BLaER1 (cell line): ENCODE measurements around the gene ACSL5.
A peak's percentile ranks its signal among the peaks of the same experiment; 100 is the strongest.

Source experiments
- H3K27ac ChIP-seq: shearing (Covaris generic); formaldehyde crosslinking; 2 replicates; pipeline ENCODE4 v1.8.1; 2022
- H3K27me3 ChIP-seq: shearing (Covaris generic); formaldehyde crosslinking; 2 replicates; pipeline ENCODE4 v1.8.1; 2022
- H3K36me3 ChIP-seq: shearing (Covaris generic); formaldehyde crosslinking; 2 replicates; pipeline ENCODE4 v1.8.1; 2022
- H3K4me1 ChIP-seq: shearing (Covaris generic); formaldehyde crosslinking; 2 replicates; pipeline ENCODE4 v1.8.1; 2022
- H3K4me2 ChIP-seq: shearing (Covaris generic); formaldehyde crosslinking; 2 replicates; pipeline ENCODE4 v1.8.1; 2022
- H3K4me3 ChIP-seq: shearing (Covaris generic); formaldehyde crosslinking; 2 replicates; pipeline ENCODE4 v1.8.1; 2022
- H3K9ac ChIP-seq: shearing (Covaris generic); formaldehyde crosslinking; 2 replicates; pipeline ENCODE4 v1.8.1; 2022
- H3K9me3 ChIP-seq: shearing (Covaris generic); formaldehyde crosslinking; 2 replicates; pipeline ENCODE4 v1.8.1; 2022
- H4K20me1 ChIP-seq: shearing (Covaris generic); formaldehyde crosslinking; 2 replicates; pipeline ENCODE4 v1.8.1; 2022
- Cebpa-rat ChIP-seq: shearing (Covaris generic); IDR thresholded peaks from 2 replicates; pipeline ENCODE4 v1.8.1; 2022

The ACSL5 gene, protein sequence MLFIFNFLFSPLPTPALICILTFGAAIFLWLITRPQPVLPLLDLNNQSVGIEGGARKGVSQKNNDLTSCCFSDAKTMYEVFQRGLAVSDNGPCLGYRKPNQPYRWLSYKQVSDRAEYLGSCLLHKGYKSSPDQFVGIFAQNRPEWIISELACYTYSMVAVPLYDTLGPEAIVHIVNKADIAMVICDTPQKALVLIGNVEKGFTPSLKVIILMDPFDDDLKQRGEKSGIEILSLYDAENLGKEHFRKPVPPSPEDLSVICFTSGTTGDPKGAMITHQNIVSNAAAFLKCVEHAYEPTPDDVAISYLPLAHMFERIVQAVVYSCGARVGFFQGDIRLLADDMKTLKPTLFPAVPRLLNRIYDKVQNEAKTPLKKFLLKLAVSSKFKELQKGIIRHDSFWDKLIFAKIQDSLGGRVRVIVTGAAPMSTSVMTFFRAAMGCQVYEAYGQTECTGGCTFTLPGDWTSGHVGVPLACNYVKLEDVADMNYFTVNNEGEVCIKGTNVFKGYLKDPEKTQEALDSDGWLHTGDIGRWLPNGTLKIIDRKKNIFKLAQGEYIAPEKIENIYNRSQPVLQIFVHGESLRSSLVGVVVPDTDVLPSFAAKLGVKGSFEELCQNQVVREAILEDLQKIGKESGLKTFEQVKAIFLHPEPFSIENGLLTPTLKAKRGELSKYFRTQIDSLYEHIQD

GRCh38 chr10:112373912-112374338, at the start of gene ACSL5:
Gene ACSL5 (plus strand): TSS chr10:112374116. CDS start chr10:112394947, 20,831 bp downstream.
- H4K20me1 ChIP-seq = no peaks in the 10 kb centered on the region
- H3K9me3 ChIP-seq = 0 out of 2 replicates have a peak, but pooled peaks cover 12% of the 10 kb centered on the region
- TF ChIP-seq Cebpa-rat = no peak
- no peaks in the 10 kb centered on the region for H3K36me3 ChIP-seq
- H3K9ac ChIP-seq = no peak within 1 kb of the TSS; the same call in 1 of the 2 replicates
- no peaks in the 10 kb centered on the region for H3K27me3 ChIP-seq
- peak within 1 kb of the TSS; percentile 87 for H3K4me2 ChIP-seq
- H3K27ac ChIP-seq = peak within 1 kb of the TSS; percentile 95
- H3K4me3 ChIP-seq = no peak within 1 kb of the TSS; the same call in 1 of the 2 replicates
- H3K4me1 ChIP-seq = peaks cover 32% of the 10 kb centered on the region

DNA sequence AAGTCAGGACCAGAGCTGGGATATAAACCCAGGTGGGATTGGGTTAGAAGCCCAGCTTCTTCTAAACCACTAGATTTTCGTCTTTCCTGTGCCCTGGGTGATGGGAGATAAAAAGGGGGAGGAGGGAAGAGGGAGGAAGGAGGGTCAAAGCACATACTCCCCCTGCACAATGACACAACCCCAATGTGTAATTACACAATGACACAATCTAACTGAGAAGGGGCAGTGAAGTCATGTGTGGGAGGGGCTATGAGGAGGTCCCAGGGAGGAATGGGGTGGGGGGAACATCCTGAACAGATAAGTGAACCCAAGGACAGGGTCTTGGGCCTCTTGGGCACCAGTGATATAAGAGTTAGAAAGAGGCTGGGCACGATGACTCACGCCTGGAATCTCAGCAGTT, 46.2 kb upstream of the ACSL5 start:
- no peaks in the 10 kb centered on the region for H3K9me3 ChIP-seq
- H3K9ac ChIP-seq = no peak overlapping the region
- no peaks in the 10 kb centered on the region for H3K36me3 ChIP-seq
- no peaks in the 10 kb centered on the region for H4K20me1 ChIP-seq
- no peak overlapping the region for H3K4me2 ChIP-seq
- H3K4me1 ChIP-seq = 0 out of 2 replicates have a peak, but pooled peaks cover 6% of the 10 kb centered on the region
- no peaks in the 10 kb centered on the region for H3K27me3 ChIP-seq
- no peak overlapping the region for H3K27ac ChIP-seq
- TF ChIP-seq Cebpa-rat = no peak
- no peak overlapping the region for H3K4me3 ChIP-seq

GRCh38 chr10:112330162-112330561, 43.8 kb upstream of the ACSL5 start:
- Histone ChIP-seq H3K4me1 (0 out of 2 replicates have a peak, but pooled peaks cover 6% of the 10 kb centered on the region), H3K36me3 (no peaks in the 10 kb centered on the region), H3K4me3 (no peak overlapping the region), H3K27me3 (no peaks in the 10 kb centered on the region), H4K20me1 (no peaks in the 10 kb centered on the region), H3K27ac (no peak overlapping the region), H3K9me3 (no peaks in the 10 kb centered on the region), H3K4me2 (no peak overlapping the region), H3K9ac (no peak overlapping the region)
- no peak for TF ChIP-seq Cebpa-rat

- H3K4me3 ChIP-seq = no peak overlapping the region
- H3K4me2 ChIP-seq = no peak overlapping the region
- H3K27ac ChIP-seq = no peak overlapping the region
- no peaks in the 10 kb centered on the region for H3K9me3 ChIP-seq
- TF ChIP-seq Cebpa-rat = no peak
- no peak overlapping the region for H3K9ac ChIP-seq
- no peaks in the 10 kb centered on the region for H3K27me3 ChIP-seq
- no peaks in the 10 kb centered on the region for H4K20me1 ChIP-seq
- H3K36me3 ChIP-seq = no peaks in the 10 kb centered on the region
- H3K4me1 ChIP-seq = 0 out of 2 replicates have a peak, but pooled peaks cover 6% of the 10 kb centered on the region
These were observed 43.2 kb upstream of the ACSL5 start for GRCh38 chr10:112330607-112331160.

- no peaks in the 10 kb centered on the region for H3K9me3 ChIP-seq
- H4K20me1 ChIP-seq = no peaks in the 10 kb centered on the region
- TF ChIP-seq Cebpa-rat = no peak
- H3K27me3 ChIP-seq = no peaks in the 10 kb centered on the region
- H3K27ac ChIP-seq = no peak overlapping the region
- H3K4me2 ChIP-seq = no peak overlapping the region
- H3K4me1 ChIP-seq = 0 out of 2 replicates have a peak, but pooled peaks cover 6% of the 10 kb centered on the region
- H3K4me3 ChIP-seq = no peak overlapping the region
- no peaks in the 10 kb centered on the region for H3K36me3 ChIP-seq
- H3K9ac ChIP-seq = no peak overlapping the region
These were observed 41.9 kb upstream of the ACSL5 start for GRCh38 chr10:112332022-112332421.

DNA sequence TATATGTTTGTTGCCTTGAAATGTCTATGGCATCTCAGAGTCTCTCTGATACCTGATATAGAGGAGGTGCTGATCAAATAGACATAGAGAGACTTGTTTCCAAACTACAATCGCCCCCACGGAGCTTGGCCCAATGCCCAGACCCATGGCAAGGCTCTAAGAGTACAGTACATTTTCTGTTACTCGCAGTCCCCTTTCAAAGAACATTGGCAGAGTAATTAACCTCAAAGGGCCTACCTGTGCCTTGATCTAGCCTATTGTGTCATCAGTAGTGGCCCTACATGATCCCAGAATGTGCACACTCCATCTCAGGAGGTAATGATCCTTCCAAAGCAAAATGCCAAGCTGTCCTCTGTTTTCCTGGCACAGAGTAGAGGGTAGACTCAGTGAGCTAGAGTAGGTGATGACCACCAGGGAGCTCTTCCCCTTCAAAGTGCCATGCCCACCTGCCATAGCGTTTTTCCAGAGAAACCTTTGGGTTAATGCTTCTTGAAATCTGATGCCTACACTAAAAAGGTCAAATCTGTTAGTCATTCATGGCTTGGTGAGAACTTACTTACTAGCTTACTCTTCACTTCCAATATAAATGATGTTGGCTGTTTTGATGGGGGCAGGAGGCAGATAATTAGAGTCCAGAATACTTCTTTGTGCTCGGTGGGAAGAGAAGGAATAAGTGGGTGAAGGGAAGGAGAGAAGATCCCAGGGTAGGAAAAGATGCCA, 41.2 kb upstream of the ACSL5 start:
- Histone ChIP-seq H3K4me2 (no peak overlapping the region), H3K9me3 (no peaks in the 10 kb centered on the region), H3K9ac (no peak overlapping the region), H3K27ac (no peak overlapping the region), H3K27me3 (no peaks in the 10 kb centered on the region), H4K20me1 (no peaks in the 10 kb centered on the region), H3K4me3 (no peak overlapping the region), H3K36me3 (no peaks in the 10 kb centered on the region), H3K4me1 (0 out of 2 replicates have a peak, but pooled peaks cover 11% of the 10 kb centered on the region)
- TF ChIP-seq Cebpa-rat = no peak

DNA sequence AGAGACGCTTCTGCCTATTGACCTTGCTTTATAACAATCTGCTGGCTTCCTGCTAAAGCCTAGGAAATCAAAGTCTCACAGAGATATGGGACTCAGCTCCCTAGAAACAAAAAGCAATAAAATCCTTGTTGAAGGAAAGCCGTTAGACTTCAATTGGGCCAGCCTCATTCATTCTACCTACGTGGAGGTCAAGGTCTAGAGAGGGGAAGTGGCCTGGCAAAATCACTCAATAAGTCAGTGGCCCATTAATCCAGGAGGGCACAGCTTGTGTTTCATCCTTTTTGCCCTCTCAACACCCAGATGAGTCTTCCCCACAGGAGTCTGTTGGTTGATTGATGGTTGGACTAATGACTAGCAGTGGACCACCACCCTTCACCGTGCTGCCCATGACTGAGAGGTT, 40.5 kb upstream of the ACSL5 start:
- H3K9ac ChIP-seq = no peak overlapping the region
- no peak overlapping the region for H3K4me3 ChIP-seq
- 0 out of 2 replicates have a peak, but pooled peaks cover 11% of the 10 kb centered on the region for H3K4me1 ChIP-seq
- H3K4me2 ChIP-seq = no peak overlapping the region
- H3K27ac ChIP-seq = no peak overlapping the region
- no peaks in the 10 kb centered on the region for H3K27me3 ChIP-seq
- no peaks in the 10 kb centered on the region for H3K36me3 ChIP-seq
- TF ChIP-seq Cebpa-rat = no peak
- H4K20me1 ChIP-seq = no peaks in the 10 kb centered on the region
- no peaks in the 10 kb centered on the region for H3K9me3 ChIP-seq

DNA sequence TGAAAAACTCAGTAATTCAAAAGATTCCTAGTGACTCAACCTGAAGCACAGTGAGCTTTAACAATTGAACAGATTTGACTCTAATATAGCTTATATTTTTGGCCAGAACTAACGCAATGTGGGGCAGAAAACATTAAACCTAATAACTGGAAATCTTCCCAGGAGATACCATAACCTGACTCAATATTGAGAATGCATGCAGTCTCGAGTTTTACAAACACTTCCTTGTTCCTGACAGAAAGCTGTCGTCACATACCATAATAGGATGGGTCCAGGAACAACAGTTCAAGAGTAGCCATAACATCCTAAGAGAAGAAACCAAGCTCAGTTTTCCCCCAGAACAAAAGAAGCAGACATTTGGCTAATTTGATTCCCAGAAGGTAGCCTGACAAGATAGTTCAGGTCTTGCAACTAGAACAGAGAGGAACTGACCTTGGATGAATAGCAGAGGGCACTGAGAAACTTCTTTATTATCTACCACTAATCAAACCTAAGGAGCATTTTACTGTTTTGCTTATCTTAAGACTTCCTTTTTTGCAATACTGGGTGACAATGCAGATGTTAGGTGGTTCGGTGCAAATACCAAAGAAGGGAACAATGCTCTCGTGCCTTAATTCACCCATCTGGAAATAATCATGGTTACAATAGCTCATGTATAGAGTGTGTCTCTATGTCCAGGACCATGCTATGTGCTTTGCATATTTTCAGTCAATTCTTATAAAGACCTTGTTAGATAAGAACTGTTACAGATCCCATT, 38.6 kb upstream of the ACSL5 start:
- Histone ChIP-seq H3K4me2 (no peak overlapping the region), H3K9ac (no peak overlapping the region)
- no peak for TF ChIP-seq Cebpa-rat

DNA sequence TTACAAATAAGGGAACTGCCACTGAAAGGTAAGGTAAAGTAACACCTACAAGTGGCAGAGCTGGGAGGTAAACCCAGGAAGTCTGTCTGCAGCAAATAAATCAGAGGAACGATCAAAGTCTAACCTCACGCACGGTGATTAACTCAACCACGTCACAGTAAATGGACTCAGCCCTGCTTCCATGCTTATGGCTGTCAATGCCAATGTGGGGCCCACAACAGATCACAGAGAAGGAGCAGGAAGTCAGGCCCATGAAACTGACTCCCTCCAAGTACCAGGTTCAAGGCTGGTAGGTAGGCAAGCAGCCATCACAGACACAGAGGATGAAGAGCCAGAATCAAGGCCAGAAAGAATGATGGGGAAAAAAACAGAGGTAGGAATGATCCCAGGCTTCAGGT, 38.0 kb upstream of the ACSL5 start:
- Histone ChIP-seq H3K4me2 (no peak overlapping the region), H4K20me1 (no peaks in the 10 kb centered on the region), H3K4me1 (0 out of 2 replicates have a peak, but pooled peaks cover 11% of the 10 kb centered on the region), H3K9me3 (no peaks in the 10 kb centered on the region), H3K36me3 (no peaks in the 10 kb centered on the region), H3K4me3 (no peak overlapping the region), H3K9ac (no peak overlapping the region), H3K27me3 (no peaks in the 10 kb centered on the region), H3K27ac (no peak overlapping the region)
- no peak for TF ChIP-seq Cebpa-rat

More for the DNA sequence above, 38.6 kb upstream of the ACSL5 start:
- no peaks in the 10 kb centered on the region for H4K20me1 ChIP-seq
- H3K36me3 ChIP-seq = no peaks in the 10 kb centered on the region
- H3K27ac ChIP-seq = no peak overlapping the region
- no peaks in the 10 kb centered on the region for H3K9me3 ChIP-seq
- H3K4me3 ChIP-seq = no peak overlapping the region
- no peaks in the 10 kb centered on the region for H3K27me3 ChIP-seq
- 0 out of 2 replicates have a peak, but pooled peaks cover 11% of the 10 kb centered on the region for H3K4me1 ChIP-seq
